ENCODE measurements around the gene MMAB. TPM values are rescaled to one million over a fixed set of nuclear protein-coding genes. Genes with fewer than 3 reads are reported as not detected.
A peak's percentile ranks its signal among the peaks of the same experiment; 100 is the strongest.

Gene MMAB
- total RNA-seq (2021): 22.5 and 24.3 TPM in 2 replicates
- long read RNA-seq, full-length matches to known transcripts: 55 of 70 reads
- long read RNA-seq, partial matches to known transcripts: 1 of 70 reads
- long read RNA-seq, other reads (novel, unspliced or antisense): 14 of 70 reads

GRCh38 chr12:109573029-109573913 lies at the start of gene MMAB, which contains the start of gene MVK:
MMAB (minus strand) TSS chr12:109573504; CDS start chr12:109573480, 24 bp downstream.
MVK (plus strand) TSS chr12:109573794; CDS start chr12:109574823, 1,029 bp downstream.
- no peak within 1 kb of the TSS for H4K8ac ChIP-seq (replicated peaks; ENCODE audit: insufficient read length, low read depth, low read length)
- H3K27me3 ChIP-seq (ENCODE audit: insufficient read depth, low read length): no peaks in the 10 kb centered on the region
- TF ChIP-seq CTCF (conservative IDR thresholded peaks at IDR 0.05): no peak
- no peak within 1 kb of the TSS for H3K23ac ChIP-seq (ENCODE audit: insufficient read length, low read depth, low read length)
- H3K79me1 ChIP-seq (ENCODE audit: insufficient read depth, low read depth, low read length, poor library complexity, severe bottlenecking): no peaks in the 10 kb centered on the region
- H3K9me3 ChIP-seq (ENCODE audit: control insufficient read depth, low read depth, low read length): no peaks in the 10 kb centered on the region
- no peak within 1 kb of the TSS for H2BK15ac ChIP-seq (ENCODE audit: low read depth, low read length)
- Mint-ChIP-seq H3K4me3 (peak within 1 kb of the TSS; percentile 80 to 90), H3K36me3 (ENCODE audit: insufficient read depth in 1 of 3, low read depth in 3 of 3) (peaks cover 7 to 47% (median 32%) of the 10 kb centered on the region in 3 experiments; a peak in 6 of 7 replicates), H3K27ac (peak within 1 kb of the TSS; percentile 97 to 98 (median 97)), H3K9me3 (no peaks in the 10 kb centered on the region), H3K27me3 (ENCODE audit: low read depth) (no peaks in the 10 kb centered on the region), H3K4me1 (peaks cover 14 to 18% of the 10 kb centered on the region in 2 experiments)
- H2AK5ac ChIP-seq (ENCODE audit: insufficient read length, low read length): no peak within 1 kb of the TSS
- peak within 1 kb of the TSS; percentile 87 for H3K4me2 ChIP-seq (ENCODE audit: insufficient read depth, insufficient read length, low read length)
- no peak within 1 kb of the TSS for H2AFZ ChIP-seq (ENCODE audit: low read length)
- peak within 1 kb of the TSS; percentile 79 for H3K9ac ChIP-seq (ENCODE audit: extremely low read depth, insufficient read length, low read length)
- no peak within 1 kb of the TSS for H2BK20ac ChIP-seq (ENCODE audit: low read depth, low read length, poor library complexity, severe bottlenecking)
- DNase-seq: peak; percentile 100
- no peaks in the 10 kb centered on the region for H3K23me2 ChIP-seq (ENCODE audit: insufficient read length, low read depth, low read length, poor library complexity, severe bottlenecking)
- no peak within 1 kb of the TSS for H3K27ac ChIP-seq (ENCODE audit: insufficient read length, low read depth, low read length)
- H3K4me1 ChIP-seq (ENCODE audit: insufficient read depth, low read length): peaks cover 6% of the 10 kb centered on the region; the same call in 1 of the 2 replicates
- H4K5ac ChIP-seq (ENCODE audit: insufficient read length, low read depth, low read length): no peak within 1 kb of the TSS
- no peak within 1 kb of the TSS for H2BK120ac ChIP-seq (ENCODE audit: low read depth, low read length, poor library complexity, severe bottlenecking)
- no peaks in the 10 kb centered on the region; the same call in 1 of the 2 replicates for H3K79me2 ChIP-seq (ENCODE audit: insufficient read depth, low read length)
- H4K91ac ChIP-seq (ENCODE audit: insufficient read length, low read depth, low read length): no peak within 1 kb of the TSS
- no peak within 1 kb of the TSS for H3K4ac ChIP-seq (ENCODE audit: low read depth, low read length)
- no peak within 1 kb of the TSS for H3K56ac ChIP-seq (ENCODE audit: insufficient read length, low read depth, low read length)
- peak within 1 kb of the TSS; percentile 69; the same call in 1 of the 2 replicates for H3K14ac ChIP-seq (ENCODE audit: insufficient read depth, low read length)
- no peaks in the 10 kb centered on the region for H4K20me1 ChIP-seq (ENCODE audit: control insufficient read depth, insufficient read depth, insufficient read length)
- H3T11ph ChIP-seq (ENCODE audit: low read length): no peak within 1 kb of the TSS
- no CpG with 5 or more reads among the region's 74 CpGs for WGBS (ENCODE audit: extremely low coverage, insufficient read length, low lambda C conversion rate)
- H2BK5ac ChIP-seq (ENCODE audit: insufficient read length, low read length): no peak within 1 kb of the TSS
- peak within 1 kb of the TSS; percentile 85 for H3K18ac ChIP-seq (ENCODE audit: insufficient read length, low read depth, low read length)
- H2BK12ac ChIP-seq (ENCODE audit: insufficient read length, low read depth, low read length): no peak within 1 kb of the TSS
